SK-N-SH (cell line): ENCODE measurements around the gene RELN. TPM values are rescaled to one million over a fixed set of nuclear protein-coding genes. Genes with fewer than 3 reads are reported as not detected.
"Not testable (repeated sequence)": the region's sequence is repeated elsewhere in the genome, so short reads cannot be mapped to it uniquely, and the experiment has no call there.

Experiments
- CTCF ChIA-PET: fragments of 300-600, 350-600 bp; formaldehyde crosslinking; extraction: SDS; loops from one replicate; lab custom pipeline; 2021; lab: Yijun Ruan, JAX
- POLR2A ChIA-PET: fragments of 350-600 bp; sonication (Branson Sonifier 250); formaldehyde crosslinking; extraction: SDS; loops from one replicate; lab custom pipeline; 2020; ENCODE audit warnings: antibody characterized with exemption, inconsistent platforms; lab: Yijun Ruan, JAX
- DNase-seq: peaks from one replicate; pipeline ENCODE4 v3.0.0; 2012
- H2AFZ ChIP-seq: fragments of 200-600 bp; sonication (generic); 2 replicates; pipeline ENCODE4 v1.8.1; 2016; ENCODE audit warnings: antibody characterized with exemption, mild to moderate bottlenecking, low read depth
- H3F3A ChIP-seq: fragments of 200-600 bp; sonication (generic); replicated peaks from 2 replicates; pipeline ENCODE3; 2016; ENCODE audit warnings: antibody characterized with exemption, mild to moderate bottlenecking; ENCODE audit not compliant: insufficient read depth
- H3K27ac ChIP-seq, 2 experiments: fragments of 200-500 bp in 1 of 2; fragments of 200-600 bp in 1 of 2; sonication (Bioruptor generic) in 1 of 2; sonication (generic), shearing (Covaris generic) in 1 of 2; 2 replicates each; pipeline versions ENCODE4 v1.5.1 to v1.6.1; 2014 to 2016; ENCODE audit warnings: low read depth in 2 of 2, inconsistent platforms in 1 of 2, low read length in 1 of 2, mild to moderate bottlenecking in 1 of 2, mixed read lengths in 1 of 2
- H3K27me3 ChIP-seq: fragments of 200-600 bp; sonication (generic), shearing (Covaris generic); 2 replicates; pipeline ENCODE4 v1.6.1; 2016; ENCODE audit warnings: mixed run types; ENCODE audit not compliant: insufficient read depth
- H3K36me3 ChIP-seq, 2 experiments: fragments of 200-500 bp in 1 of 2; fragments of 200-600 bp in 1 of 2; sonication (Bioruptor generic) in 1 of 2; sonication (generic) in 1 of 2; replicated peaks in 1 of 2; 2 replicates each; pipeline versions ENCODE3 to v1.5.1; 2014 to 2016; ENCODE audit warnings: low read length in 1 of 2, mild to moderate bottlenecking in 1 of 2; ENCODE audit not compliant: insufficient read depth in 2 of 2, control insufficient read depth in 1 of 2
- H3K4me1 ChIP-seq, 2 experiments: fragments of 200-500 bp in 1 of 2; fragments of 200-600 bp in 1 of 2; sonication (Bioruptor generic) in 1 of 2; sonication (generic), shearing (Covaris generic) in 1 of 2; 2 replicates each; pipeline versions ENCODE4 v1.5.1 to v1.6.1; 2014 to 2016; ENCODE audit warnings: low read depth in 1 of 2, low read length in 1 of 2, mixed run types in 1 of 2; ENCODE audit not compliant: insufficient read depth in 2 of 2, control insufficient read depth in 1 of 2
- H3K4me2 ChIP-seq: fragments of 200-600 bp; sonication (generic), shearing (Covaris generic); 2 replicates; pipeline ENCODE4 v1.6.1; 2017; ENCODE audit warnings: mixed run types
- H3K4me3 ChIP-seq, 2 experiments: fragments of 200-500 bp in 1 of 2; fragments of 200-600 bp in 1 of 2; sonication (Bioruptor generic) in 1 of 2; sonication (generic), shearing (Covaris generic) in 1 of 2; 2 replicates each; pipeline versions ENCODE4 v1.5.1 to v1.8.1; 2014 to 2016; ENCODE audit warnings: low read depth in 2 of 2, inconsistent platforms in 1 of 2, low read length in 1 of 2, mild to moderate bottlenecking in 1 of 2, mixed read lengths in 1 of 2, moderate library complexity in 1 of 2
- H3K79me2 ChIP-seq: fragments of 200-600 bp; sonication (generic); 2 replicates; pipeline ENCODE4 v1.8.1; 2017; ENCODE audit warnings: mild to moderate bottlenecking; ENCODE audit not compliant: insufficient read depth
- H3K9ac ChIP-seq: fragments of 200-600 bp; sonication (generic); 2 replicates; pipeline ENCODE4 v1.6.1; 2017; ENCODE audit warnings: mixed run types
- H3K9me2 ChIP-seq: fragments of 200-600 bp; sonication (generic); 2 replicates; pipeline ENCODE4 v1.6.1; 2017; ENCODE audit warnings: mixed run types
- H3K9me3 ChIP-seq: fragments of 200-600 bp; sonication (generic); 2 replicates; pipeline ENCODE4 v1.6.1; 2017; ENCODE audit warnings: mixed run types, mild to moderate bottlenecking, moderate library complexity
- H4K20me1 ChIP-seq: fragments of 200-600 bp; sonication (generic); 2 replicates; pipeline ENCODE4 v1.6.1; 2017; ENCODE audit warnings: mild to moderate bottlenecking, mixed run types; ENCODE audit not compliant: insufficient read depth
- EZH2phosphoT487 ChIP-seq: fragments of 200-600 bp; sonication (generic); IDR thresholded peaks from 2 replicates; pipeline ENCODE4 v1.6.1; 2017; ENCODE audit warnings: low read depth, mixed run types, mild to moderate bottlenecking, antibody characterized with exemption, moderate library complexity, borderline replicate concordance
- FOSL2 ChIP-seq: IDR thresholded peaks from 2 replicates; pipeline ENCODE4 v1.4.0; 2012; ENCODE audit warnings: low read depth, mild to moderate bottlenecking, moderate library complexity, borderline replicate concordance
- IRF3 ChIP-seq: fragments of 150-350 bp; IDR thresholded peaks from 2 replicates; pipeline ENCODE4 v1.6.1; 2016; ENCODE audit warnings: mild to moderate bottlenecking, low read depth, low read length
- MAX ChIP-seq: IDR thresholded peaks from 2 replicates; pipeline ENCODE4 v1.4.0; 2012; ENCODE audit warnings: low read depth
- NFIC ChIP-seq: IDR thresholded peaks from 2 replicates; pipeline ENCODE4 v1.4.0; 2012; ENCODE audit warnings: borderline replicate concordance
- PBX3 ChIP-seq: IDR thresholded peaks from 2 replicates; pipeline ENCODE4; 2012
- RCOR1 ChIP-seq: fragments of 150-350 bp; IDR thresholded peaks from 2 replicates; pipeline ENCODE4 v1.6.1; 2017; ENCODE audit warnings: antibody characterized with exemption, low read length
- SMC3 ChIP-seq: IDR thresholded peaks from 2 replicates; pipeline ENCODE4 v1.6.1; 2012; ENCODE audit warnings: low read depth, low read length, improper control_type of control experiment
- USF1 ChIP-seq: IDR thresholded peaks from 2 replicates; pipeline ENCODE4 v1.4.0; 2012; ENCODE audit warnings: low read depth, borderline replicate concordance
- YY1 ChIP-seq: IDR thresholded peaks from 2 replicates; pipeline ENCODE4 v1.4.0; 2012; ENCODE audit warnings: low read depth, mild to moderate bottlenecking
- ZBTB33 ChIP-seq: IDR thresholded peaks from 2 replicates; pipeline ENCODE4 v1.4.0; 2012; ENCODE audit warnings: low read depth, borderline replicate concordance
- WGBS: methylation state at CpG from one replicate; pipeline ENCODE4 v1.1.6; 2017; ENCODE audit warnings: low lambda C conversion rate; 5-methylcytosine and 5-hydroxymethylcytosine counted together
- polyA plus RNA-seq, 3 experiments: library from polyadenylated mRNA; depleted of rRNA; stranded (reverse); fragments of >200 nt; gene quantifications; 2 replicates each; pipeline ENCODE4 v1.2.3, GENCODE V29; 2012

RELN gene
- polyA plus RNA-seq (2012; rRNA removed), result 0.02 and 0.06 TPM in 2 replicates
- 0.08 and 0.10 TPM in 2 replicates for polyA plus RNA-seq (2012; cell fraction: cytosol; rRNA removed)
- 0.02 and 0.06 TPM in 2 replicates for polyA plus RNA-seq (2012; cell fraction: nucleus; rRNA removed)

- no peak for TF ChIP-seq PBX3
- H3K4me3 ChIP-seq, result peak within 1 kb of the TSS; percentile 43 to 53
- CTCF ChIA-PET, result interaction anchor here (0.8 to 1.5 kb wide), 2 partner anchors 10 kb away, joined by 3 to 4 read pairs; no protein-coding TSS in a partner anchor
- no peaks in the 10 kb centered on the region for H3K9me2 ChIP-seq
- H4K20me1 ChIP-seq, result no peaks in the 10 kb centered on the region
- no peak within 1 kb of the TSS for H3K9ac ChIP-seq
- peak; percentile 85 for DNase-seq
- H3K27ac ChIP-seq, result peak within 1 kb of the TSS in 1 of 2 experiments; percentile 72; a peak in 2 of 4 replicates
- no peaks in the 10 kb centered on the region for H3K36me3 ChIP-seq
- POLR2A ChIA-PET, result no interaction called here
- peaks cover 30% of the 10 kb centered on the region for H3K27me3 ChIP-seq
- H2AFZ ChIP-seq, result peak within 1 kb of the TSS; percentile 75
- 0% methylated on average over 10 of the region's 89 CpGs for WGBS
- no peaks in the 10 kb centered on the region for H3K79me2 ChIP-seq
- H3K4me2 ChIP-seq, result peak within 1 kb of the TSS; percentile 76
- peaks cover 0 to 14% of the 10 kb centered on the region in 2 experiments; a peak in 2 of 4 replicates for H3K4me1 ChIP-seq
- no peaks in the 10 kb centered on the region for H3F3A ChIP-seq
- no peaks in the 10 kb centered on the region for H3K9me3 ChIP-seq
Measured at GRCh38 chr7:103989200-103989784, at the start of gene RELN. Gene RELN, minus strand, starts transcription at chr7:103989658. Its CDS starts 302 bp downstream, at chr7:103989356.

- Histone ChIP-seq H4K20me1 (no peaks in the 10 kb centered on the region), H3K79me2 (no peaks in the 10 kb centered on the region), H3K4me3 (no peak overlapping the region), H3K36me3 (no peaks in the 10 kb centered on the region), H3K9me3 (no peaks in the 10 kb centered on the region), H3K9ac (no peak overlapping the region), H3K27me3 (no peaks in the 10 kb centered on the region), H2AFZ (no peak overlapping the region), H3K9me2 (no peaks in the 10 kb centered on the region), H3K4me2 (no peak overlapping the region), H3K4me1 (no peaks in the 10 kb centered on the region), H3K27ac (no peak overlapping the region), H3F3A (no peaks in the 10 kb centered on the region)
- 37% methylated on average over 2 of the region's 2 CpGs for whole genome bisulfite sequencing
- DNase-seq, result no peak
- TF ChIP-seq RCOR1 (no peak), ZBTB33 (no peak), USF1 (no peak), EZH2phosphoT487 (no peak), IRF3 (no peak), NFIC (no peak), SMC3 (no peak), MAX (no peak), FOSL2 (no peak), YY1 (no peak)
- POLR2A ChIA-PET, result no interaction called here
- CTCF ChIA-PET, result no interaction called here
Measured at GRCh38 chr7:104038136-104038535, 48.7 kb upstream of the RELN start.

- H3K27me3 ChIP-seq, H3F3A ChIP-seq, H2AFZ ChIP-seq, H3K27ac ChIP-seq, H3K79me2 ChIP-seq, DNase-seq, H3K36me3 ChIP-seq, H3K4me3 ChIP-seq, H3K9me2 ChIP-seq, POLR2A ChIA-PET, CTCF ChIA-PET, H3K4me1 ChIP-seq, H3K4me2 ChIP-seq, H3K9ac ChIP-seq, H3K9me3 ChIP-seq, H4K20me1 ChIP-seq: not testable (repeated sequence)
- WGBS, result 21% methylated on average over 3 of the region's 3 CpGs
Measured at GRCh38 chr7:104036889-104037288, 47.4 kb upstream of the RELN start.
